ENCODE data around the gene ZBTB20.

GRCh38 chr3:114566767-114567166, 580.3 kb downstream of the ZBTB20 start:
- TF ChIP-seq RARB (CRISPR knock-in tag; IDR thresholded peaks at IDR 0.05) = no peak
- no peak for TF ChIP-seq ZNF565 (CRISPR knock-in tag; conservative IDR thresholded peaks at IDR 0.05; ENCODE audit: low read depth)
- TF ChIP-seq PATZ1 (CRISPR knock-in tag; IDR thresholded peaks at IDR 0.05; ENCODE audit: borderline replicate concordance) = no peak
- TF ChIP-seq TCF4 (CRISPR knock-in tag; IDR thresholded peaks at IDR 0.05; ENCODE audit: borderline replicate concordance) = no peak
- TF ChIP-seq ZFP30 (CRISPR knock-in tag; IDR thresholded peaks at IDR 0.05) = no peak
- TF ChIP-seq ZFP3 (CRISPR knock-in tag; IDR thresholded peaks at IDR 0.05) = no peak
- no peak for TF ChIP-seq ZNF70 (CRISPR knock-in tag; IDR thresholded peaks at IDR 0.05)
- TF ChIP-seq, protein P1, sequence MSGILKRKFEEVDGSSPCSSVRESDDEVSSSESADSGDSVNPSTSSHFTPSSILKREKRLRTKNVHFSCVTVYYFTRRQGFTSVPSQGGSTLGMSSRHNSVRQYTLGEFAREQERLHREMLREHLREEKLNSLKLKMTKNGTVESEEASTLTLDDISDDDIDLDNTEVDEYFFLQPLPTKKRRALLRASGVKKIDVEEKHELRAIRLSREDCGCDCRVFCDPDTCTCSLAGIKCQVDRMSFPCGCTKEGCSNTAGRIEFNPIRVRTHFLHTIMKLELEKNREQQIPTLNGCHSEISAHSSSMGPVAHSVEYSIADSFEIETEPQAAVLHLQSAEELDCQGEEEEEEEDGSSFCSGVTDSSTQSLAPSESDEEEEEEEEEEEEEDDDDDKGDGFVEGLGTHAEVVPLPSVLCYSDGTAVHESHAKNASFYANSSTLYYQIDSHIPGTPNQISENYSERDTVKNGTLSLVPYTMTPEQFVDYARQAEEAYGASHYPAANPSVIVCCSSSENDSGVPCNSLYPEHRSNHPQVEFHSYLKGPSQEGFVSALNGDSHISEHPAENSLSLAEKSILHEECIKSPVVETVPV (CRISPR knock-in tag; IDR thresholded peaks at IDR 0.05) = no peak
- TF ChIP-seq ARNTL (CRISPR knock-in tag; IDR thresholded peaks at IDR 0.05; ENCODE audit: borderline replicate concordance, low read depth) = no peak
- no peak for TF ChIP-seq TOX (CRISPR knock-in tag; IDR thresholded peaks at IDR 0.05; ENCODE audit: borderline replicate concordance)
- TF ChIP-seq, protein P2, sequence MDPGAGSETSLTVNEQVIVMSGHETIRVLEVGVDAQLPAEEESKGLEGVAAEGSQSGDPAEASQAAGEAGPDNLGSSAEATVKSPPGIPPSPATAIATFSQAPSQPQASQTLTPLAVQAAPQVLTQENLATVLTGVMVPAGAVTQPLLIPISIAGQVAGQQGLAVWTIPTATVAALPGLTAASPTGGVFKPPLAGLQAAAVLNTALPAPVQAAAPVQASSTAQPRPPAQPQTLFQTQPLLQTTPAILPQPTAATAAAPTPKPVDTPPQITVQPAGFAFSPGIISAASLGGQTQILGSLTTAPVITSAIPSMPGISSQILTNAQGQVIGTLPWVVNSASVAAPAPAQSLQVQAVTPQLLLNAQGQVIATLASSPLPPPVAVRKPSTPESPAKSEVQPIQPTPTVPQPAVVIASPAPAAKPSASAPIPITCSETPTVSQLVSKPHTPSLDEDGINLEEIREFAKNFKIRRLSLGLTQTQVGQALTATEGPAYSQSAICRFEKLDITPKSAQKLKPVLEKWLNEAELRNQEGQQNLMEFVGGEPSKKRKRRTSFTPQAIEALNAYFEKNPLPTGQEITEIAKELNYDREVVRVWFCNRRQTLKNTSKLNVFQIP (CRISPR knock-in tag; IDR thresholded peaks at IDR 0.05; ENCODE audit: borderline replicate concordance, low read depth) = no peak

Data from SK-N-SH treated with all-trans-retinoic acid at 6 μM for 48 hours (cell line).